T1000 (cell line): ENCODE measurements around the gene FNIP1.
"Not testable (repeated sequence)": the region's sequence is repeated elsewhere in the genome, so short reads cannot be mapped to it uniquely, and the experiment has no call there.

ENCODE experiments used
- DNase-seq: peaks from one replicate; lab custom pipeline; 2025; ENCODE audit warnings: mixed read lengths; lab: John Stamatoyannopoulos, UW

Gene FNIP1

DNA sequence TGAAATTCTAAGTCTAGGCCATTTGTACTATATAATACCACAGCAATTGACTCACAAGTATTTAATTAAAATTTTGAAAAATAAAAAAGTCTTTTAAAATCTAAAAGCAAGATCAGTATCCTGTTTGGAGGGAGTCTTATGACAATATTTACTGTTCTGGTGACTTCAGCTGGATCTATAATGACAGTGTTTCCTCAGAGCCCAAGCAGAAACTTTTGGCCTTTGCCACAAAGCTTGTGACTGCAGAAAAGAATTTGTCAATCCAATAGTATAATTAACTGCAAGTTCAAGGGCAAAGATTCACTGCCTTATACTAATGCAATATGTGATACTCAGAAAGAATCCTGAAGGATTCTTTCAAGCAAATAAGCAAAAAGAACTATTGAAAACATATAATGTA lies 112.2 kb downstream of the FNIP1 start:
- no peak for DNase-seq

DNA sequence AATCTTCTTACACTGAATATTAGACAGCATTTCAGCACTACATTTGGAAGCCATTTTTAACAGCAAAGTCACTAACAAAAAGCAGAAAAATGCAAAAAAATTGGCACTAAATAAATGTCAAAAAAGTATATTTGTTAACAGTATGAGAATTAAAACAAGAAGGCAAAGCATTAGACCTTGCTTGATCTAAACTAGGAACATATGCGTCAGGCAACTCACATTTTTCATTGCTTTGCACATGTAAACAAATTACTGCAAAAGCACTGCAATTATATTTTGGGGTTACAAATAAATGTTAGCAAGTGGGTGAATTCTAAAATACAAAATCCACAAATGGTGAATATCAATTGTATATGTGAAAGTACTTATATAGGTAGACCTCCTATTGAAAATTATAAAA lies 112.8 kb downstream of the FNIP1 start:
- DNase-seq: no peak

DNA sequence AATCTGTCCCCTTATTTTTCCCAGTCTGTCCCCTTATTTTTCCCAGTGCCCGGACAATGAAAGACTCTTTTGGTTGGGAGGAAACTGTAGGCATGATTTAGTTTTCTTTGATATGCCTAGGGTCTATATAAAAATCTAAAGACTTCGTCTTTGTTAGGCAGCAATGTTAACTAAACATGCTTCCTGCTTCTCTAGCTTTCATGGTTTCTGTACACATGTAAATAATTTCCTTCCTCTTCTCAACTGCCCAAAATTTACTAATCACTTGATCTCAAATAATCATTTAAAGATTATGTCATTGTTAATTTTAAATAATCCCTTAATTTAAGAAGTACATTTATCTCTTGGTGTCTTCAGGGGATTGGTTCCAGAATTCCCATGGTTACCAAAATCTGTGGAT lies 114.0 kb downstream of the FNIP1 start:
- no peak for DNase-seq

DNA sequence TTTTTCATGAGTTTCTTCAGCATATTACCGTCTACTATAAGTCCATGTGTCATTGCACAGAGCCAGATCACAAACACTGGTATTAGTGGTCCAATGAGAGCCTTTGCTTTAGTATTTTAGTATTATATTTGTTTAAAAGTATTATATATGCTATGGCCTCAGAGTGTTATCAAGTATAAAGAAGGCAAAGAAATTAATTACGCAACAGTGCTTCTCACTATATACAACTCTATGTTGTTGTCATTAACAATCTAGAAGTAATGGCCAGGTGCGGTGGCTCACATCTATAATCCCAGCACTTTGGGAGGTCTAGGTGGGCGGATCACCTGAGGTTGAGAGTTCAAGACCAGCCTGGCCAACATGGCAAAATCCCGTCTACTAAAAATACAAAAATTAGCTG lies 114.6 kb downstream of the FNIP1 start:
- no peak for DNase-seq

DNA sequence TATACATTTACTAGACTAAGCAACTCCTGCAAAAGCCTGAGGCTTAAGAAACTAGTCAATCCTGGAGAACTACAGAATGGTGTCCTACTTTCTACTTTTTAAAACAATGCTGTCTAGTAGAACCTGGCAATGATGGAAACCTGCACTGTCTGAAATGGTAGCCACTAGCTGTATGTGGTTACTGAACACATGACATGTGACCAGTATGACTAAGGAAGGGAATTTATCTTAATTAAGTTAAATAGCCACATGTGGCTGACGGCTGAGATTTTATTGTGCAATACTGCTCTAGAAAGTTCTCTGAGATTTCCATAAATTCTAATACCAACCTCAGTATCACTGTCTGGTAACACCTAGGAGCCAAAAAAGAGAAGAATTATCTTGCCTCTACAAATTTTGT lies 116.9 kb downstream of the FNIP1 start:
- no peak for DNase-seq

DNA sequence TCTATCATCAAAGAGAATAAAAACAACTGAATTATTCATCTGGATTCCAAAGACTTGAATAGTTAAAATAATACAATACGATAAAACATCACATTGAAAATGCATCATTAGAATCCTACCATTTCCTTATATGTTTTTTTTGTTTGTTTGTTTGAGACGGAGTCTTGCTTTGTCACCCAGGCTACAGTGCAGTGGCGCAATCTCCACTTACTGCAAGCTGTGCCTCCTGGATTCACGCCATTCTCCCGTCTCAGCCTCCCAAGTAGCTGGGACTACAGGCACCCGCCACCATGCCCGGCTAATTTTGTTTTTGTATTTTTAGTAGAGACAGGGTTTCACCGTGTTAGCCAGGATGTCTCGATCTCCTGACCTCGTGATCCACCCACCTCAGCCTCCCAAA lies 118.5 kb downstream of the FNIP1 start:
- not testable (repeated sequence) for DNase-seq

DNA sequence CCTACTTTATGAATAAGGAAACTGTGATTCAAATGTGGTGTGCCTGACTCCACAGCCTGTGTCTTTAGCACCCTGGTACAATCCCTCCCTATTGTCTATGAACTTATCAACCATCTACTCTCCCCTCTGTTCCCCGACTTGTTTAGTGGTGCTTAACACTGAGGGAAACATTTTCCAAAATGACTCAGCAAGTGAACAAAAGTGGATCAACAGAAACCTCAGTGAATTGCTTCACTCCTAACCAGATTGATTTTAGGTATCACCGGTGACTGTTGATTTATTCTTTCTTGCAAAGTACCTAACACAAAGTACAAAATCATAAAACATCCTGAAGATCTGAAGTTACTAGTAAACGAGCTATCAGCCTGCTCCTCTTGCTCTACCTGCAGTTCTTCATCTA lies 119.7 kb downstream of the FNIP1 start:
- DNase-seq: no peak

DNA sequence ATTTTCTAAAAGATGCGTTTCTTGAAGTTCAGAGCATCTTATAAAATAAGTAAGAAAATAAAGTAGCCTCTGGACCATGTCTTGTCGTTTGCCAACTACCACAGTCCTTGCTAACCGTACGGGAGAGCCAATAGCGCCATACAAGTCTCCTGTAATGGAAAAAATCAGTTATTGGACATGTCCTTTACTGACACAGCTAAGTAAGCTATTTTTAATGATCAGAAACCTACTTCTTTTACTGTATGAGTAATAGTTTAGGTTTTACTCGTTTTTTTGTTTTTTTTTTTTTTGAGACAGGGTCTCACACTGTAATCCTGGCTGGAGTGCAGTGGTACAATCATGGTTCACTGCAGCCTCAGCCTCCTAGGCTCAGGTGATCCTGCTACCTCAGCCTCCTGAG lies 124.0 kb downstream of the FNIP1 start:
- no peak for DNase-seq

DNA sequence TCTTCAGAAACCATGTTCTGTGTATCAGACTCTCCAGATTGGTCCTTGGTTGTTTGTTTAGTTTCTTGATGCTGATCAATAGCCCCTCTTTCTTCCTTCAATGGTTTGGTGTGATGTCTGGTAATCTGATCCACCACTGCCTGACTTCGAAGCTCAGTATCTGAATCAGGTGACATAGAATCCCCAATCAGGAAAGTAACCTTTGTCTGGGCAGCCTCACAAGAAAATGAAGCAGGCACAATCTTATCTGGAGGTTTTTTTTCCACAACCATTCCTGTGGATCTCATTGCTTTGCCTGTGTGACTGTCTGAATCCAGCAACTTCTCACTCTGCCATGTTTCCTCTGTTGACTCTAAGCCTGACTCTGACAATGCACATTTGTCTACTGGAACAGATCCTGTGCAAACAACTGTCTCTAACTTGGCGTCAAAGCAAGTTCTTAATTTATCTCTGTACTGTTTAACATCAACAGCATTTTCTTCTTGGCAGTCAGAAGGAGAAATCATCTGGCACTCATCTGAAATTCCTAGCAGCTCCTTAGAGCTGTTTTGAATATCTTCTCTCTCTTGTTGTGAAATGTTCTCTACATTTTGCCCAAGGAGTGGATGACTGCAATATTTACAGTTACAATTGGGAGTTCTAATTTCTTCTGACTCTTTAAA lies 124.7 kb downstream of the FNIP1 start:
- no peak for DNase-seq

DNA sequence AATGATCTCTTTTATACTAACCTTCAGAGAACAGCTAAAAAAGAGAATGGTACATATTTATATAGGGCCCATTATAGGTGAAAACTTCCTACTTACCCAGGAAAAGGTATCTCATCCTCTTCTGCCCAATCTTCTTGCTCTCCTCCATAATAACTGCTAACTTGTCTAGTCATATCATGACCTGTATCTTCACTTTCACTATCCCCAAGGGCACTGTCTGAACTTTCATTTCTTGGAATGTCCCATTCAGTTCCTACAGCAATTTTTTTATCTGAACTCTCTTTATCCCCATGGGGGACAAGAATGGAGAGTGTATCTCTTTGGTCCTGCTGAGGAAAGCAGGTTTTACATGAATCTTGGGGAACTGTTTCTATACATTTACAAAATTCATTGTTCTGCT lies 125.4 kb downstream of the FNIP1 start:
- DNase-seq: no peak

DNA sequence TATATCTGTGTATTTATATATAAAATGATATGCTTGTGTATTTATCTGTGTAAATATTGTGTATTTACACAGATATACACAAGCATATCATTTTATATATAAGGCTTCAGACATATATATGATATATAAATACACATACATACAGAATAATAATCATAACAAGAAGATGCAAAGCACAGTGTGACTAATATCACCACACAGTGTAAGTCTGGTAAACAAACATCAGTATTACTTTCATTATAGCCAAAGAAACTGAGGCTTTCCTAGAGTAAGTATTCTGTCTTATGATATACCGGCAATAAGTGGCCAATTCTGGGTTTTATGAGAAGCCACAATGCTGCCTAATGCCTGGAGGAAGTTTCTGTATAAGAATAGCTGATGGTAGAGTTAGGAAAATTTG lies 131.9 kb downstream of the FNIP1 start:
- no peak for DNase-seq

DNA sequence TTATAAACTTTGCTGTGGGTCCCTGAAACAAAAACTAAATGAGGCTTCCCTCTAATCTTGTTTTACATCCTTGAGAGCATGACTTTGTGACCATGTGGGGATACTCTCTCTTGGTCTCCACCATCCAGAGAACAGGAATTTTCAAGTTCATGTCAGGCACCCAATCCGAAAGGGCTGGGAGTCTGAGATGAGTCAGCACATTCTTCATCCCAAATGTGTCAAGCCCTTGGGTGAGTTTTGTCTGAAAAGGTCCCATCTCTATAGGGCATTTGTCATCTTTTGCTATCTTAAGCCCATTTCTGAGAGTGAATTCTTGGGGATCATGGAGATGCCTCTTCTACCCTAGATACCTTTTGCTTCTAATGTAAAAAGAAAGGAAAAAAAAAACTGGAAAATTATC lies 134.9 kb downstream of the FNIP1 start:
- DNase-seq: no peak

DNA sequence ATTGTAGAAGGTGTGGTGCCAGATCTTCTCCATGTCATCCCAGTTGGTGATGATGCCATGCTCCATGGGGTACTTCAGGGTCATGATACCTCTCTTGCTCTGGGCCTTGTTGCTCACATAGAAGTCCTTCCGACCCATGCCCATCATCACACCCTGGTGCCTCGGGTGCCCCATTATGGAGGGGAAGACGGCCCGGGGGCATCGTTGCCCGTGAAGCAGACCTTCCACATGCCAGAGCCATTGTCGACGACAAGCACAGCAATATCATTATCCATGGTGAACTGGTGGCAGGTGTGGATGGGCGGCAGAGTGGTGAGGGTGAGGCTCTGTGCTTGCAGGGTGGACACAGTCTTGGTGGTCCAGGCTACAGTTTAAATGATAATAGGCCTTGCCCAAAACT lies 137.0 kb downstream of the FNIP1 start:
- no peak for DNase-seq

DNA sequence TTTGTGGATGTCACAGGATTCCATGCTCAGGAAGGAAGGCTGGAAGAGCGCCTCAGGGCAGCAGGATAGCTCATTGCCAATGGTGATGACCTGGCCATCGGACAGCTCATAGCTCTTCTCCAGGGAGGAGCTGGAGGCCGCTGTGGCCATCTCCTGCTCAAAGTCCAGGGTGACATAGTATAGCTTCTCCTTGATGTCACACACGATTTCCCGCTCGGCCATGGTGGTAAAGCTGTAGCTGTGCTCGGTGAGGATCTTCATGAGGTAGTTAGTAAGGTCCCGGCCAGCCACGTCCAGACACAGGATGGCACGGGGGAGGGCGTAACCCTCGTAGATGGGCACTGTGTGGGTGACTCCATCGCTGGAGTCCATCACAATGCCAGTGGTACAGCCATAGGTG lies 137.5 kb downstream of the FNIP1 start:
- DNase-seq: no peak

DNA sequence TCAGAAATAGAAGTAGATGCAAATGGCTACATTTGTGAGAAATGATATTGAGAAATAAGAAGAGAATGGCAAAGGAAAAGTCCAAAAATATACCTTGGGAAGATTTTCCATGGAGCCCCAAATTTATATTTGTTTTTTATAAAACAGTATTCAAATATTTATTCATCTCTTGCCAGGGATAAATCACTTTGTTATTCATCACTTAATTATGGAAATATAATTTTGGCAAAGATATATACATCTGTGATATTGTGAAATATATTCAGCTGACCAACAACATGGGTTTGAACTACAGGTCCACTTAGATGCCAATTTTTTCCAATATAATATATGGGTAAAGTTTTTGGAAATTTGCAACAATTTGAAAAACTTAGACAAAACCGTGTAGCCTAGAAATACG lies 142.0 kb downstream of the FNIP1 start:
- no peak for DNase-seq

DNA sequence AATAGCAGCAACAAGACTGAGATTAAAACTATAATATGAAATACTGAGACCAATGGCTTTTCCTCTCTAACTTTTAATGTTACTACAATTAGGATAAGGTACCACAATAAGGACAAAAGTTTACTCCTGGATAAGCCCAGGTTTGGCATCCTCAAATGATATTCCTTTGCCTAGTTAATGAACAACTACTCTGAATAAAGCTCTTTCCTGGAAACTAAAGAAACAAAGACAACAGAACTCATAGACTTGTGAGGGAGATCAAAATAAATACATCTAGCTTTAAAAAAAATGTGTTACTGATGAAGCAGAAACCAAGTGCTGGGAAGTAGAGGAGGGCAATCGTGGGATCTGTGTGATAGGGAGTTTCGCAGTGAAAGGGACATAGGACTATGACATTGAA lies 142.5 kb downstream of the FNIP1 start:
- no peak for DNase-seq

DNA sequence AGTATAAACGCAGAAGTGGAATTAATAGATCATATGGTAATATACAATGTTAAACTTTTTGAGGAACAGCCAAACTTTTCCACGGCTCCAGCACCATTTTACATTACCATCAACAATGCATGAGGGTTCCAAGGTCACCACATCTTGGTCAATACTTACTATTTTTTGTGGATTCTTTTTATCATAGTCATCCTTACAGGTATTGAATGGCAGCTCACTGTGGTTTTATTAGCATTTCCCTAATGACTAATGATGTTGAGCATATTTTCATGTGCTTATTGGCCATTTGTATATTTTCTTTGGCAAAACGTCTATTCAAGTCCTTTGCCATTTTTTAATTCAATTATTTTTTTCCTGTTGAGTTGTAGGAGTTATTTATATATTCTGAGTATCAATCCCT lies 147.7 kb downstream of the FNIP1 start:
- no peak for DNase-seq

DNA sequence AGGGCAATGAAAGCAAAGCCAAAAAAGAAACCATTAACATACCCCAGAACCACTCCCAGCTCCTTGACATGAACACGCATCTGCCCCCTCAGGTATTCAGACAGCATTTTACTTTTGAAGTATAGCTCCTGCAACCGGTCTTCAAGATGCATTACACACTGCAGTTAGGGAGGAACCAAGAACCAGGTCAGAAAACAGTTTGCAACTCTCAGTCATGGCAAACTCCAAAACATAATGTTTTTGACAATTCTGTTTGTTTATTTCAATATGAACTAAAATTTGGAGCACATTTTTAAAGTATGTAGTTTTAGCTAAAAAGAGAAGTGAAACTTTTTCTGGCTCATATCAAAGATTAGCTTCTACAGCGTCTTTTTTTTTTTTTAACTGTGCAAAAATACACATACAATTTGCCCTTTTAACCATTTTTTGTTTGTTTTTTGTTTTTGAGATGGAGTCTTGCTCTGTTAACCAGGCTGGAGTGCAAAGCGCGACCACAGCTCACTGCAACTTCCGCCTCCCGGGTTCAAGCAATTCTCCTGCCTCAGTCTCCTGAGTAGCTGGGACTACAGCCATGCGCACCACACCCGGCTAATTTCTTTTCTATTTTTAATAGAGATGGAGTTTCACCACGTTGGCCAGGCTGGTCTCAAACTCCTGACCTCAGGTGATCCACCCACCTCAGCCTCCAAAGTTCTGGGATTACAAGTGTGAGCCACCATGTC lies 149.6 kb downstream of the FNIP1 start:
- DNase-seq: no peak

DNA sequence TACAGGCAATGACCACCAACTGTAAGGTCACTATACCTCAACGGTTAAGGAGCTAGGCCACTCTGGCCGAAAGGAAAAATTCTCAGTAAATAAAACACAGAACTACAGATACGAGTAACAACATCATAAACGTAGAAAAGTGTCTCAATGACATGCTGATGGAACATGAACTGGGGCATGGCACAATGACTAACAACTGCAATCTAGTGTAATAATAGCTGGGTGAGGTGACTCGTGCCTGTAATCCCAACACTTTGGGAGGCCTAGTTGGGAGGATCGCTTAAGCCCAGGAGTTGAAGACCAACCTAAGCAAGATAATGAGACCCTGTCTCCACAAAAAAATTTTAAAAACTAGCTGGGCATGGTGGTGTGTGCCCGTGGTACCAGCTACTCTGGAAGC lies 152.0 kb downstream of the FNIP1 start:
- no peak for DNase-seq

DNA sequence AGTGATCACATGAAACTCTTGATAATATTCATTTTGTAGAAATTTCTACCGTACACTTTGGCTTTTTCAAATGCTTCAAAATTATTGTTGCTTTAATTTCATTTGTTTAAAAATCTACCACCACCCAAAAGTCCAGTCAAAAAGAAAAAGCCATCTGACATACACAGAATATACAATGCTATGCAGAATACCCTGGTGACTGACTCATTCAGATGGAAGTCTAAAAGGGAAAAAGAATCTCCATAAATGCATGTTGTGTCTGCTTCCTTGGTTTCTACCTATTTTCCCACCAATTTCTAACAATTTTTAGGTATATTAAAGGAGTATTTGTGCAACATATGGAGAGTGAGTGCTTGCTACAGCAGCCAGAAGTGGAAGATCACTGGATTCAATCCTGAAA lies 152.4 kb downstream of the FNIP1 start:
- no peak for DNase-seq

DNA sequence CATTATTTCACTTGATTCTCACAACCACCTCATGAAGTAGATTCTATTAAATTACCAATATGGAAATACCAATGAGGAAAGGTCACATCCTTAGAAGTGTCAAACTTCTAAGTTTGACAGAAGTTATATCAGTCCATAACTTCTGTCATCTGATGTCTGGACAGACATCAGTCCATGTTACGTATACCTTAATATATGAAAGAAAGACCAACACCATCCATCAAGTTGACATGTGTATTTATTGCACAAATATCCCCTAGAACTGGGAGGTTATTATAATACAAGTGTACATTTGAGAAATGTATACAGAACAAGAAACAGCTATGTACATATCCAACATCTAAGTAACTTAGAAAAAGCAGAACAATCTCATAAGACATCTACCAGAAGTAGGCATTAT lies 155.3 kb downstream of the FNIP1 start:
- no peak for DNase-seq

DNA sequence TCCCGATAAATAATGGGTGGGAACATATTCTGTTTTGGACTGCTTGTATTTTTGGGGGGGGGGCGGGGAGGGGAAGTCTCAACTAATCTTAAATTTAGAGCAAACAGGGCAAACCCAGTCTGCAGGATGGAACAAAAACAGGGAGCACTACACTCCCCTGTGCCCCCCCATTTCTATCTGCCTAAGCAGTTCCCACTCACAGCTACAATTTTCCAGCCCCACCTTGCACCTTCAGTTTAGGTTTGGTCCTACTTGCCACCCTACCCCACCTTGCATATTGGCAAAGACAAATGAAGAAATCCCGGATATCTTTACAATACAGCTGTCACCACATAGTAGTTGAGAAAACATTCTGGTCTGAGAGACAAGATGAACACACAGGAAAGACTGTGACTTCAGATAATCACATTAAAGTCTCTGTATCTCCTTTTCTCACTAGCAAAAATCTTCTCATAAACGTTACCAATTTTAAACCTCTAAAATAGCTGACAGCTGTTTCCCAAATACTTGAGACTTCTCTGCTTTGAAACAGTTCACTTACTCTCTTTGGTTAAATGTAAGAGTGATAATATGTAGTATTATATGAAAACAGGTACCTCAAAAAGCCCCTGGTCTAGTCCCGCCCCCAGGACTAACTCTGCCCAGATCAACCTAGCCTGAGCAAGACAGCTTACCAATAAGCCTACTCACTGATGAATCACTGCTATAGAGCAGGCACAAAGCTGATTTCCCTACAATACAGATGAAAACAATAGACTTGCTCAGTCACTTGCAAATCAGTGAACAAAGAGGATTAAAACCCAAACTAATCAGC lies 156.6 kb downstream of the FNIP1 start:
- DNase-seq: no peak

DNA sequence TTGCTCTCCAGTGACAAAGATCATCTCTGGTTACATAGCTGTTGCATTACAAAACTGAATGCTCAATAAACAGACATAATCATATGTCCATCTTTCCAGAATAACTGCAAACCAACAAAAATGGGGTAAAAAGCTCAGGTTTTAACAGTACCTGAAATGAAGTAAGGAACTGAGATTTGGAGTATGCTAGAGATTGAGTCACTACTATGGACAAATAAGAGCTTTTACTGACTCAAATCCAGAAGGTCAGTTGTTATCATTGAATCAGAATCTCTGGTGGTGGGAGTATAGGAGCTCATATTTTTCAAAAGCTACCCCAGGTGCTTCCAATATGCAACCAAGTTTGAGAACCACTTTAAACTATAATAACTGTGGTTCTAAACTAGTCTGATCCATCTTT lies 157.7 kb downstream of the FNIP1 start:
- DNase-seq: no peak
